Measurements from ENCODE around the gene ARL5B.

- no peak for TF ChIP-seq CTCF (IDR thresholded peaks at IDR 0.05)
- no peak for TF ChIP-seq ZFX (IDR thresholded peaks at IDR 0.05; ENCODE audit: borderline replicate concordance)
These were observed 61.8 kb downstream of the ARL5B start for GRCh38 chr10:18721067-18721466.
